MM.1S (cell line): ENCODE data around the gene RPTOR.

Experiments used
- DNase-seq: peaks from one replicate; pipeline ENCODE4 v3.0.0-alpha.2; 2015
- H2AFZ ChIP-seq: fragments of 300-600 bp; sonication (generic); 2 replicates; pipeline ENCODE4 v1.6.0; 2016; ENCODE audit warnings: antibody characterized with exemption, low read length
- H3F3A ChIP-seq: fragments of 300-600 bp; sonication (generic); 2 replicates; pipeline ENCODE4 v1.6.1; 2016; ENCODE audit warnings: mild to moderate bottlenecking, antibody characterized with exemption, low read length, moderate library complexity, mixed read lengths; ENCODE audit not compliant: insufficient read depth
- H3K27ac ChIP-seq: fragments of 300-600 bp; sonication (generic); 2 replicates; pipeline ENCODE4 v1.5.1; 2016; ENCODE audit warnings: mild to moderate bottlenecking, low read length
- H3K27me3 ChIP-seq: fragments of 300-600 bp; sonication (generic); replicated peaks from 2 replicates; pipeline ENCODE4 v1.6.0; 2016; ENCODE audit warnings: low read length; ENCODE audit not compliant: insufficient read depth
- H3K36me3 ChIP-seq: fragments of 300-600 bp; sonication (generic); replicated peaks from 2 replicates; pipeline ENCODE4 v1.6.1; 2016; ENCODE audit warnings: mild to moderate bottlenecking, low read length, mixed read lengths; ENCODE audit not compliant: insufficient read depth
- H3K4me1 ChIP-seq: fragments of 300-600 bp; sonication (generic); 2 replicates; pipeline ENCODE4 v1.6.1; 2016; ENCODE audit warnings: low read length, mixed read lengths
- H3K4me2 ChIP-seq: fragments of 300-600 bp; sonication (generic); 2 replicates; pipeline ENCODE4 v1.6.0; 2016; ENCODE audit warnings: low read depth, low read length
- H3K4me3 ChIP-seq: fragments of 300-600 bp; sonication (generic); 2 replicates; pipeline ENCODE4 v1.5.1; 2016; ENCODE audit warnings: low read length, mixed read lengths
- H3K79me2 ChIP-seq: fragments of 300-600 bp; sonication (generic); 2 replicates; pipeline ENCODE4 v1.6.1; 2016; ENCODE audit warnings: mixed run types, low read length, mixed read lengths
- H3K9ac ChIP-seq: fragments of 300-600 bp; sonication (generic); 2 replicates; pipeline ENCODE4 v1.6.1; 2016; ENCODE audit warnings: low read length, mixed read lengths
- H3K9me2 ChIP-seq: fragments of 300-600 bp; sonication (generic); replicated peaks from 2 replicates; pipeline ENCODE4 v1.6.1; 2016; ENCODE audit warnings: mild to moderate bottlenecking, low read length, mixed read lengths; ENCODE audit not compliant: insufficient read depth
- H3K9me3 ChIP-seq: fragments of 300-600 bp; sonication (generic); replicated peaks from 2 replicates; pipeline ENCODE4 v1.6.1; 2016; ENCODE audit warnings: mild to moderate bottlenecking, low read length, mixed read lengths; ENCODE audit not compliant: insufficient read depth
- H4K20me1 ChIP-seq: fragments of 300-600 bp; sonication (generic); 2 replicates; pipeline ENCODE4 v1.6.1; 2016; ENCODE audit warnings: mild to moderate bottlenecking, low read length, moderate library complexity, mixed read lengths; ENCODE audit not compliant: insufficient read depth
- CTCF ChIP-seq: fragments of 300-600 bp; sonication (generic); IDR thresholded peaks from 2 replicates; pipeline ENCODE4 v1.5.1; 2016; ENCODE audit warnings: antibody characterized with exemption, low read length, mixed read lengths
- EZH2 ChIP-seq: fragments of 300-600 bp; sonication (generic); optimal IDR thresholded peaks from 2 replicates; pipeline ENCODE3; 2017; ENCODE audit warnings: low read depth, mild to moderate bottlenecking, antibody characterized with exemption, low read length, mixed read lengths
- EZH2phosphoT487 ChIP-seq: fragments of 300-600 bp; sonication (generic); IDR thresholded peaks from 2 replicates; pipeline ENCODE4 v1.6.1; 2018; ENCODE audit warnings: antibody characterized with exemption, low read length

The RPTOR gene

GRCh38 chr17:80884811-80885210 lies 340.2 kb downstream of the RPTOR start:
- DNase-seq: no peak
- H3K4me1 ChIP-seq: no peaks in the 10 kb centered on the region
- no peaks in the 10 kb centered on the region for H3K79me2 ChIP-seq
- no peaks in the 10 kb centered on the region for H3K9me3 ChIP-seq
- H3K9ac ChIP-seq: no peak overlapping the region
- no peaks in the 10 kb centered on the region for H3K9me2 ChIP-seq
- H2AFZ ChIP-seq: no peak overlapping the region
- no peak overlapping the region for H3K4me3 ChIP-seq
- no peaks in the 10 kb centered on the region for H3K36me3 ChIP-seq
- no peaks in the 10 kb centered on the region for H3F3A ChIP-seq
- H3K4me2 ChIP-seq: no peak overlapping the region
- H4K20me1 ChIP-seq: no peaks in the 10 kb centered on the region
- no peak overlapping the region for H3K27ac ChIP-seq
- no peaks in the 10 kb centered on the region for H3K27me3 ChIP-seq
- no peak for TF ChIP-seq EZH2

DNA sequence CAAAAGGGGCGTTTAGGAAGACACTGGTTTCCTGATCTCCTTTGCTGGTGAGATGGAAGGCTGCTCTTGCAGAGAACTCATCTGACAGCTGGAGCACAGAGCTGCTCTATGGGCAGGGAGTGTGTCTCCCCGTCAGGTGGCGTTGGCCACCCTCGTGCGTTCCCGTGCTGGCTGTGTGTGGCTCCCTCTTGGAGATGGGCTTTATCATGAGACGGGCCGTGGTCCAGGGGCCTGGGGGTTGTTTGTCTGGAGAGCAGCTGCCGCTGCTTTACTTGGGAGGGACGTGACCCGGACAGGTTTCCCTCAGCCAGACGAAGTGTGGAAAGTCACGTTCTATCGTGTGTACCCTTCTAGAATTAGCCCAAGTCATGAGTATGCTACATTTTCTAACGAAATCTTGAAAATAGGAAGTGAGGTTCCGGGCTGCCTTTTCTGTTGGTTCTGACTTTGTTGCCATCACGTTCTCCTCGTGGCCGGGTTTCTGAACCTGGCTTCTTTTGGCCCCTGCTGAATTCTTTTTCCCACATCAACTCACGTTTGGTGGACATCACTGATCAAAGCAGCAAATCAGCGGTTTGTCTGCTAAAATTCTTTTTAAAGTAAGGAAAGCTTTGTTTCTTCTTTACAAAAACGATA lies 341.4 kb downstream of the RPTOR start:
- H3K4me1 ChIP-seq: no peaks in the 10 kb centered on the region
- no peaks in the 10 kb centered on the region for H3K9me3 ChIP-seq
- no peak overlapping the region for H3K4me3 ChIP-seq
- no peak overlapping the region for H3K27ac ChIP-seq
- no peaks in the 10 kb centered on the region for H4K20me1 ChIP-seq
- H3K79me2 ChIP-seq: no peaks in the 10 kb centered on the region
- H3F3A ChIP-seq: no peaks in the 10 kb centered on the region
- H3K4me2 ChIP-seq: no peak overlapping the region
- TF ChIP-seq EZH2: no peak
- no peak for TF ChIP-seq EZH2phosphoT487
- no peak for TF ChIP-seq CTCF
- H2AFZ ChIP-seq: no peak overlapping the region
- DNase-seq: no peak
- H3K27me3 ChIP-seq: no peaks in the 10 kb centered on the region
- no peaks in the 10 kb centered on the region for H3K36me3 ChIP-seq
- H3K9ac ChIP-seq: no peak overlapping the region
- no peaks in the 10 kb centered on the region for H3K9me2 ChIP-seq

DNA sequence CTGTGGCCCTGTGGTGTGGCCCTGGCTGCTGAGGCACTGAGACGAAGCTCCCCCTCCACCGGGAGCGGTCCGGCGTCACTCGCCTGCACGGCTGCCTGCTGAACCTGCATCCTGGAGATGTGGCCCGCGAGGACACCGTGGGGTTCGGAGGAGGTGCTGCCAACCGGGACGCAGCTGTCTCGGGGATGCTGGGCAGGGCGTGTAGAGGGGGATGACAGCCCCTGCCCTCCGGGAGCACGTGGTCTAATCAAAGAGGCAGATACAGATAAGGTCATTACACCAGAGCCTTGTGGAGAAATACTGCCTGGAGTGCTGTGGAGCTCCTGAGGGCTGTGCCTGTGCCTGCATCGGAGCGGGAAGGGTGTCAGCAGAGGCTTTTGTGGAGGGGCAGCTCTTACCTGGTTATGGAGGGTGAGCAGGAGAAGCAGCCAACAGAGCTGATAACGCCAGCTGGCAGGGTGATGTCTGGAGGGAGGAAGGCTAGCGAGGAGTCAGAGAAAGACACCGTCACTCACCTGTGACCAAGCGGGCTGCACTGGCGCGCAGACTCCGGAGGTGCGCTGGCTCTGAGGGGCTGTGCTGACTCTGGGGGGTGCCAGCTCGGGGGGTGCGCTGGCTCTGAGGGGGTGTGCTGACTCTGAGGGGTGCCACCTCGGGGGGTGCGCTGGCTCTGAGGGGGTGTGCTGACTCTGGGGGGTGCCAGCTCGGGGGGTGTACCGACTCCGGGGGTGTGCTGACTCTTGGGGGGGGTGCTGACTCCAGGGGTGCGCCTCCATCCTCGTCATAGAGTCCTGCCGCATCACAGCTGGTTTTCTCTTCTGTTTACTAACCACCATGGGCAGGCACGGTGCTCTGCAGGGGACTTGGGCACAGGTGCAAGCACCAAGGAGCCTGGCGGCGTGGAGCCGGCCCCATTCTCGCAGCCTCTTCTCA lies 342.3 kb downstream of the RPTOR start:
- no peak for TF ChIP-seq CTCF
- TF ChIP-seq EZH2phosphoT487: no peak
- no peak for TF ChIP-seq EZH2
- Histone ChIP-seq H3F3A (no peaks in the 10 kb centered on the region), H3K9me2 (no peaks in the 10 kb centered on the region), H3K27ac (no peak overlapping the region), H2AFZ (no peak overlapping the region), H3K4me1 (no peaks in the 10 kb centered on the region), H4K20me1 (no peaks in the 10 kb centered on the region), H3K79me2 (no peaks in the 10 kb centered on the region), H3K4me3 (no peak overlapping the region), H3K9ac (no peak overlapping the region), H3K27me3 (no peaks in the 10 kb centered on the region), H3K9me3 (no peaks in the 10 kb centered on the region), H3K36me3 (no peaks in the 10 kb centered on the region), H3K4me2 (no peak overlapping the region)
- no peak for DNase-seq
